Neural progenitor cell (in vitro differentiated cells): ENCODE results near the gene INTS6. TPM values are rescaled to one million over a fixed set of nuclear protein-coding genes. Genes with fewer than 3 reads are reported as not detected.

ENCODE experiments used
- DNase-seq: peaks from one replicate; pipeline ENCODE4 v3.0.0-alpha.2; 2016; ENCODE audit warnings: low spot score
- H2AFZ ChIP-seq: fragments of 200-600 bp; sonication (generic); replicated peaks from 2 replicates; pipeline ENCODE4 v1.6.1; 2016; ENCODE audit warnings: antibody characterized with exemption
- H3F3A ChIP-seq: fragments of 200-600 bp; sonication (generic); 2 replicates; pipeline ENCODE4 v1.6.1; 2016; ENCODE audit warnings: antibody characterized with exemption, low read depth
- H3K27ac ChIP-seq: fragments of 200-600 bp; sonication (generic); 2 replicates; pipeline ENCODE4 v1.5.1; 2016; ENCODE audit warnings: mild to moderate bottlenecking
- H3K27me3 ChIP-seq: fragments of 200-600 bp; sonication (generic); 2 replicates; pipeline ENCODE4 v1.6.1; 2016; ENCODE audit warnings: mild to moderate bottlenecking, moderate library complexity
- H3K36me3 ChIP-seq: fragments of 200-600 bp; sonication (generic); 2 replicates; pipeline ENCODE4 v1.5.1; 2016
- H3K4me1 ChIP-seq: fragments of 200-600 bp; sonication (generic); 2 replicates; pipeline ENCODE4 v1.6.1; 2016; ENCODE audit warnings: mixed run types
- H3K4me2 ChIP-seq: fragments of 200-600 bp; sonication (generic); 2 replicates; pipeline ENCODE4 v1.6.1; 2016
- H3K4me3 ChIP-seq: fragments of 200-600 bp; sonication (generic); 2 replicates; pipeline ENCODE4 v1.5.1; 2016
- H3K79me2 ChIP-seq: fragments of 200-600 bp; sonication (generic); 2 replicates; pipeline ENCODE4 v1.6.1; 2016; ENCODE audit warnings: low read depth
- H3K9ac ChIP-seq: fragments of 200-600 bp; sonication (generic); 2 replicates; pipeline ENCODE4 v1.6.1; 2016
- H3K9me3 ChIP-seq: fragments of 200-600 bp; sonication (generic); 2 replicates; pipeline ENCODE4 v1.5.1; 2016; ENCODE audit warnings: low read depth
- H4K20me1 ChIP-seq: fragments of 200-600 bp; sonication (generic); 2 replicates; pipeline ENCODE4 v1.6.1; 2016; ENCODE audit warnings: low read depth
- H3K27ac Mint-ChIP-seq: 3 replicates; pipeline ENCODE4 v1.8.0; 2021; ENCODE audit warnings: mixed read lengths
- H3K27me3 Mint-ChIP-seq: 2 replicates; pipeline ENCODE4 v1.8.0; 2022; ENCODE audit warnings: low read depth, mild to moderate bottlenecking, inconsistent platforms, moderate library complexity, mixed read lengths; ENCODE audit not compliant: insufficient read depth
- H3K36me3 Mint-ChIP-seq: 3 replicates; pipeline ENCODE4 v1.8.0; 2021; ENCODE audit warnings: mixed read lengths
- H3K4me1 Mint-ChIP-seq: 3 replicates; pipeline ENCODE4 v1.8.0; 2021; ENCODE audit warnings: mixed read lengths
- H3K4me3 Mint-ChIP-seq: 3 replicates; pipeline ENCODE4 v1.8.0; 2021; ENCODE audit warnings: mild to moderate bottlenecking, moderate library complexity, mixed read lengths
- H3K9me3 Mint-ChIP-seq: 3 replicates; pipeline ENCODE4 v1.8.0; 2020; ENCODE audit warnings: mixed read lengths
- CTCF ChIP-seq: fragments of 200-600 bp; sonication (generic); IDR thresholded peaks from 2 replicates; pipeline ENCODE4 v1.5.1; 2017; ENCODE audit warnings: antibody characterized with exemption, mild to moderate bottlenecking
- EZH2 ChIP-seq: fragments of 200-600 bp; sonication (generic); IDR thresholded peaks from 2 replicates; pipeline ENCODE4 v1.6.1; 2017; ENCODE audit warnings: antibody characterized with exemption, mild to moderate bottlenecking, moderate library complexity
- EZH2phosphoT487 ChIP-seq: fragments of 200-600 bp; sonication (generic); IDR thresholded peaks from 2 replicates; pipeline ENCODE4 v1.6.1; 2017; ENCODE audit warnings: antibody characterized with exemption
- total RNA-seq: library from RNA; depleted of rRNA; stranded (reverse); fragments of >200 nt; gene quantifications from 2 replicates; pipeline ENCODE4 v1.2.3, GENCODE V29; 2015; ENCODE audit warnings: low replicate concordance

The INTS6 gene
- total RNA-seq, 1 donor from 2014 or later: 84.0 TPM

DNA sequence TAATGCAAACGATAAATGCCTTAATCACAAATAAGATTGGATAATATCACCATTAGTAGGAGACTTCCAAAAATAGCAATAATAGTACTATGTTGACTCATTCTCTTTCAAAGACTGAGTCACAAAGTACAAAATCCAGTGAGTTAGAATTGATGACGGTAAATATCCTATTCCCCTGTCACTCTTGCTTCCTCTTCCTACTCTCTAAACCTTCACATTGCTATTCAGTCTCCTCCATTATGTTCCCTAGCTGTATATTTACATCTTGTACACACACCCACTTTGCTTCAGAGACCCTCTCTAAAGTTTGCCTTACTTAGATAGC lies 26.3 kb upstream of the INTS6 start:
- H3K4me1 Mint-ChIP-seq: no peaks in the 10 kb centered on the region
- no peak overlapping the region for H3K27ac ChIP-seq
- H3K27ac Mint-ChIP-seq: no peak overlapping the region
- H3K36me3 ChIP-seq: no peaks in the 10 kb centered on the region
- H3K4me1 ChIP-seq: no peaks in the 10 kb centered on the region
- no peaks in the 10 kb centered on the region for H4K20me1 ChIP-seq
- no peak overlapping the region for H3K4me3 ChIP-seq
- H3K9me3 Mint-ChIP-seq: peaks cover 10% of the 10 kb centered on the region
- no peak overlapping the region for H3K4me3 Mint-ChIP-seq
- no peak overlapping the region for H2AFZ ChIP-seq
- no peaks in the 10 kb centered on the region for H3K9me3 ChIP-seq
- no peak overlapping the region for H3K4me2 ChIP-seq
- TF ChIP-seq EZH2 (no peak), CTCF (no peak), EZH2phosphoT487 (no peak)
- H3K27me3 Mint-ChIP-seq: peaks cover 3% of the 10 kb centered on the region
- H3K27me3 ChIP-seq: no peaks in the 10 kb centered on the region
- H3K36me3 Mint-ChIP-seq: no peaks in the 10 kb centered on the region
- no peaks in the 10 kb centered on the region for H3F3A ChIP-seq
- no peak overlapping the region for H3K9ac ChIP-seq
- DNase-seq: no peak
- H3K79me2 ChIP-seq: no peaks in the 10 kb centered on the region

DNA sequence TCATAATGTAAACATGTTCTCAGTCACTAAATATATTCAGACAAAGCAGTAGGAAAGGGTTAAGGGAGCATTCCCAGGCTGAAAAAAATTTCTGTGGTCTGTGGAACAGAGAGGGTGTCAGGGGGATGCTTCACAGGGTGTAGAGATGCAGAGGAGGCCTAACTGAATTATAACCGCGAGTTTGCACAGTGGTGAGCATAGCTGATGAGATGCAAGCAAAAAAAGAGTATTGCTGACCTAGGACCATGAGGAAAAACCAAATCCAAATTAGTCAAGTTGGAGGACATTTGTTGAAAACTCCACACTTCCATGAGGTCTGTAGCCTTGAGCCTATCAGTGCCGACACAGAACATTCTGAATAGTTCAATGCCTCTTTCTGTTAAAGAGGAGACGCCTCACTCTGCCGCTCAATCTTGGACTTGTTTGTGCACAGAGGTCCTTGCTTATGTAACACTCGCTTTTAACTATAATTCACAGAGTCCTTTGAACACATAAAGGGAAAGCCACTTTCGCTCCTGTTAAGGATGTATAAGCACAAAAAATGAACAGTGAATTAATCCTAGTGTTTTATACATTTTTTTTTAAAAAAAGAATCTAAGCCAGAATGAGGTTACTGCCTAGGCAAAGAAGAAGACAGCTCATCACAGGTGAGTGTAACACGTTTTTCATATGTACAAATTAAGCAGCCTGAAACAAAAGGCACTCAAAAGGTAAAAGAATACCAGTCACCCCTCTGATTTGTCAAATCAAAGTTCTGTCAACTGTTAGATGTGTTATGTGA lies 25.8 kb upstream of the INTS6 start:
- Histone ChIP-seq H2AFZ (no peak overlapping the region), H3K27me3 (no peaks in the 10 kb centered on the region), H3K27ac (no peak overlapping the region), H3K9me3 (no peaks in the 10 kb centered on the region), H3K36me3 (no peaks in the 10 kb centered on the region), H3K4me2 (no peak overlapping the region), H3K79me2 (no peaks in the 10 kb centered on the region), H3F3A (no peaks in the 10 kb centered on the region), H3K4me1 (no peaks in the 10 kb centered on the region), H4K20me1 (no peaks in the 10 kb centered on the region), H3K4me3 (no peak overlapping the region), H3K9ac (no peak overlapping the region)
- TF ChIP-seq EZH2phosphoT487: no peak
- no peak for TF ChIP-seq EZH2
- no peak for TF ChIP-seq CTCF
- Mint-ChIP-seq H3K36me3 (no peaks in the 10 kb centered on the region), H3K27ac (peak overlapping the region; percentile 74), H3K4me1 (no peaks in the 10 kb centered on the region), H3K9me3 (peaks cover 6% of the 10 kb centered on the region), H3K27me3 (peaks cover 3% of the 10 kb centered on the region), H3K4me3 (no peak overlapping the region)
- no peak for DNase-seq

GRCh38 chr13:51477653-51478324 lies 25.0 kb upstream of the INTS6 start:
- TF ChIP-seq CTCF (no peak), EZH2 (no peak), EZH2phosphoT487 (no peak)
- H3K36me3 Mint-ChIP-seq: no peaks in the 10 kb centered on the region
- H3K79me2 ChIP-seq: no peaks in the 10 kb centered on the region

More at GRCh38 chr13:51477653-51478324, 25.0 kb upstream of the INTS6 start:
- Histone ChIP-seq H3K36me3 (no peaks in the 10 kb centered on the region), H3K4me1 (no peaks in the 10 kb centered on the region), H3K4me3 (no peak overlapping the region), H2AFZ (no peak overlapping the region), H3K4me2 (no peak overlapping the region), H3K27me3 (no peaks in the 10 kb centered on the region), H3F3A (no peaks in the 10 kb centered on the region), H3K9ac (no peak overlapping the region), H3K27ac (no peak overlapping the region), H3K9me3 (no peaks in the 10 kb centered on the region), H4K20me1 (no peaks in the 10 kb centered on the region)
- Mint-ChIP-seq H3K4me1 (no peaks in the 10 kb centered on the region), H3K27me3 (peaks cover 3% of the 10 kb centered on the region), H3K27ac (no peak overlapping the region), H3K4me3 (no peak overlapping the region), H3K9me3 (no peaks in the 10 kb centered on the region)
- DNase-seq: no peak
